GM13976 (cell line): Measurements from ENCODE around the gene ARMH4.

Source experiments
- DNase-seq: peaks from one replicate; pipeline ENCODE4 v3.0.0; 2012; ENCODE audit warnings: low spot score
- in situ Hi-C: fragments of 300-500 bp; cut with MboI; formaldehyde crosslinking; loops from one replicate; pipeline ENCODE4 v1.12.0; 2022; ENCODE audit warnings: low sequenced_read_pairs, mixed read lengths, inconsistent platforms; ENCODE audit not compliant: unreplicated experiment
- TF ChIP-seq, protein P1 (sequence below): IDR thresholded peaks from 2 replicates; pipeline ENCODE4 v1.5.1; 2012; ENCODE audit warnings: borderline replicate concordance, mild to moderate bottlenecking; ENCODE audit not compliant: insufficient read depth; ENCODE audit errors: extremely low read depth, missing control alignments, control extremely low read depth

The ARMH4 gene

GRCh38 chr14:58071341-58071740 is 80.7 kb downstream of the ARMH4 start:
- no peak for DNase-seq
- in situ Hi-C loops, result loop anchor here (25.0 kb wide), 2 partner anchors 384 to 534 kb away; no protein-coding TSS in a partner anchor
- TF ChIP-seq, protein P1, sequence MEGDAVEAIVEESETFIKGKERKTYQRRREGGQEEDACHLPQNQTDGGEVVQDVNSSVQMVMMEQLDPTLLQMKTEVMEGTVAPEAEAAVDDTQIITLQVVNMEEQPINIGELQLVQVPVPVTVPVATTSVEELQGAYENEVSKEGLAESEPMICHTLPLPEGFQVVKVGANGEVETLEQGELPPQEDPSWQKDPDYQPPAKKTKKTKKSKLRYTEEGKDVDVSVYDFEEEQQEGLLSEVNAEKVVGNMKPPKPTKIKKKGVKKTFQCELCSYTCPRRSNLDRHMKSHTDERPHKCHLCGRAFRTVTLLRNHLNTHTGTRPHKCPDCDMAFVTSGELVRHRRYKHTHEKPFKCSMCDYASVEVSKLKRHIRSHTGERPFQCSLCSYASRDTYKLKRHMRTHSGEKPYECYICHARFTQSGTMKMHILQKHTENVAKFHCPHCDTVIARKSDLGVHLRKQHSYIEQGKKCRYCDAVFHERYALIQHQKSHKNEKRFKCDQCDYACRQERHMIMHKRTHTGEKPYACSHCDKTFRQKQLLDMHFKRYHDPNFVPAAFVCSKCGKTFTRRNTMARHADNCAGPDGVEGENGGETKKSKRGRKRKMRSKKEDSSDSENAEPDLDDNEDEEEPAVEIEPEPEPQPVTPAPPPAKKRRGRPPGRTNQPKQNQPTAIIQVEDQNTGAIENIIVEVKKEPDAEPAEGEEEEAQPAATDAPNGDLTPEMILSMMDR, result no peak

DNA sequence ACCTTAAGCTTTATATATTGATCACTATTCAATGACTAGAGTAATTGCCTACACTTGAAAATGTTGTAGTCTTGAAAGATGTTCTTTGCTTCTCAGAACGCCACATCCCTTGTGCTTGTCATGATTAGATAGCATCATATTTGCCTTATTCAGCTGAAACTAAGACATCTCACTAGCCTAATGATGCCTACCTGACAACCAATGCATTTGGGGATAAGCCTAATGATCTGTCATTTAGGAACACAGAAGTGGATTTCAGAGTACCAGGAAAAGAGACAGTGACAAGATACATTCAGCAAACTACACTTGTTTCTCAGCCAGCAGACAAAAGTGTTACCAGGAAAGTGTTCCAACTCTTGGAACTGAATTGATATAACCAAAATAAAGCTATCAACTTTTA is 83.7 kb downstream of the ARMH4 start:
- in situ Hi-C loops, result loop anchor here (25.0 kb wide), 2 partner anchors 381 to 531 kb away; no protein-coding TSS in a partner anchor
- TF ChIP-seq, protein P1, result no peak
- no peak for DNase-seq

GRCh38 chr14:58066115-58066514 is 85.9 kb downstream of the ARMH4 start:
- TF ChIP-seq, protein P1, result no peak
- DNase-seq, result no peak
- in situ Hi-C loops, result loop anchor here (25.0 kb wide), 2 partner anchors 379 to 529 kb away; no protein-coding TSS in a partner anchor

GRCh38 chr14:58061581-58061980 is 90.4 kb downstream of the ARMH4 start:
- TF ChIP-seq, protein P1, result no peak
- no peak for DNase-seq
- in situ Hi-C loops, result loop anchor here (25.0 kb wide), 2 partner anchors 374 to 524 kb away; no protein-coding TSS in a partner anchor

DNA sequence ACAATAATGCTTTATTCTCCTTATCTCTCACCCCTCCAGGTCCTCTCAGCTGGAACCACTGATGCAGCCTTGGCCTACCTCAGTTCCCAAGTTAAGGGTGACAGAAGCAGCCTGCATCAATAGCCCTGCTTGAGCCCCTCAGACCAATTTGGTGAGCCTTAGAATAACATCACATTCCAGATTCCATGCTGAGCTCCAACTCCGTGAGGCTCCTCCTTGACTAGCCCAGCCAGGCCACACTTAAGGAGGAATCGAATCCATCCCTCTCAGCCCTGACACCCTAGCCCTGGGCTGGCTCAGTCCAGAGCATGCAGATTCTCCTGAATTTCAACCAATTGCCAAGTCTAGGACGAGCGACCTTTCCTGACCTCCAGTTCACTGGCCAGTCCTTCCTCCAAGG is 91.1 kb downstream of the ARMH4 start:
- TF ChIP-seq, protein P1, result no peak
- in situ Hi-C loops, result loop anchor here (25.0 kb wide), 2 partner anchors 374 to 524 kb away; no protein-coding TSS in a partner anchor
- no peak for DNase-seq

GRCh38 chr14:58060077-58060476 is 91.9 kb downstream of the ARMH4 start:
- in situ Hi-C loops, result loop anchor here (25.0 kb wide), 2 partner anchors 373 to 523 kb away; no protein-coding TSS in a partner anchor
- TF ChIP-seq, protein P1, result no peak
- DNase-seq, result no peak

GRCh38 chr14:58059126-58059525 is 92.9 kb downstream of the ARMH4 start:
- TF ChIP-seq, protein P1, result no peak
- in situ Hi-C loops, result loop anchor here (25.0 kb wide), 2 partner anchors 372 to 522 kb away; no protein-coding TSS in a partner anchor
- DNase-seq, result no peak
